Panc1 (cell line): ENCODE data around the gene ACOX3. TPM values are rescaled to one million over a fixed set of nuclear protein-coding genes. Genes with fewer than 3 reads are reported as not detected.

Experiments
- ATAC-seq: fragments of 200-7000 bp; cut with Tn5 transposase; 2 replicates; pipeline ENCODE4 v1.9.1; 2020; ENCODE audit warnings: mild to moderate bottlenecking, moderate library complexity
- BruUV-seq: library from RNA; stranded (reverse); fragments of 400-500 nt; replicated peaks from 2 replicates; lab custom pipeline; 2021; lab: Mats Ljungman, UMichigan
- CTCF ChIA-PET: fragments of 300-600 bp; sonication (Branson Sonifier 250); formaldehyde crosslinking; loops from one replicate; lab custom pipeline; 2022; ENCODE audit warnings: antibody characterized with exemption; lab: Charles Lee
- POLR2A ChIA-PET: fragments of 300-600 bp; sonication (Branson Sonifier 250); formaldehyde crosslinking; loops from one replicate; lab custom pipeline; 2022; ENCODE audit warnings: antibody characterized with exemption; lab: Charles Lee
- DNase-seq: peaks from one replicate; pipeline ENCODE4 v3.0.0-alpha.2; 2010; ENCODE audit warnings: low read depth, low spot score
- H3K27ac ChIP-seq: 2 replicates; pipeline ENCODE4 v1.5.1; 2011; ENCODE audit warnings: mild to moderate bottlenecking, low read length, inconsistent platforms
- H3K27me3 ChIP-seq: fragments of 200-500 bp; sonication (Bioruptor generic); 2 replicates; pipeline ENCODE4 v1.6.0; 2014; ENCODE audit warnings: low read length, inconsistent platforms; ENCODE audit not compliant: control insufficient read depth, insufficient read depth
- H3K36me3 ChIP-seq: fragments of 200-500 bp; sonication (Bioruptor generic); 2 replicates; pipeline ENCODE4 v1.5.1; 2014; ENCODE audit warnings: inconsistent platforms, mild to moderate bottlenecking, low read length, moderate library complexity; ENCODE audit not compliant: control insufficient read depth, insufficient read depth
- H3K4me1 ChIP-seq: 2 replicates; pipeline ENCODE4 v1.5.1; 2011; ENCODE audit warnings: inconsistent platforms, mild to moderate bottlenecking, low read length, moderate library complexity; ENCODE audit not compliant: control insufficient read depth, insufficient read depth
- H3K4me3 ChIP-seq, 2 experiments: 2 replicates each; pipeline ENCODE4 v1.5.1; 2011 to 2012; ENCODE audit warnings: low read depth in 2 of 2, low read length in 2 of 2, mild to moderate bottlenecking in 2 of 2, inconsistent platforms in 1 of 2, moderate library complexity in 1 of 2
- H3K9me3 ChIP-seq: fragments of 200-500 bp; sonication (Bioruptor generic); 2 replicates; pipeline ENCODE4 v1.5.1; 2014; ENCODE audit warnings: low read depth, mild to moderate bottlenecking, inconsistent platforms, low read length, moderate library complexity; ENCODE audit not compliant: control insufficient read depth, insufficient read depth
- CTCF ChIP-seq: fragments of 450-650 bp; IDR thresholded peaks from 2 replicates; pipeline ENCODE4 v1.5.1; 2017; ENCODE audit warnings: mild to moderate bottlenecking
- POLR2AphosphoS5 ChIP-seq: IDR thresholded peaks from 2 replicates; pipeline ENCODE4 v1.6.1; 2012; ENCODE audit warnings: mild to moderate bottlenecking, low read depth, low read length, moderate library complexity
- SIN3A ChIP-seq: IDR thresholded peaks from 2 replicates; pipeline ENCODE4 v1.6.1; 2012; ENCODE audit warnings: low read depth, mild to moderate bottlenecking, low read length, moderate library complexity, borderline replicate concordance; ENCODE audit not compliant: insufficient read depth
- TCF7L2 ChIP-seq: IDR thresholded peaks from 2 replicates; pipeline ENCODE4 v1.6.1; 2011; ENCODE audit warnings: mild to moderate bottlenecking, low read depth, low read length, inconsistent platforms
- in situ Hi-C: cut with HindIII; loops from 2 replicates; pipeline ENCODE4 v1.10.0; 2016; ENCODE audit warnings: low sequenced_read_pairs, low pct_unique_long_range_greater_than_20kb
- intact Hi-C: fragments of 100-400 bp; cut with micrococcal nuclease; formaldehyde crosslinking; loops from one replicate; pipeline ENCODE4 v1.10.0; 2022; ENCODE audit not compliant: unreplicated experiment
- total RNA-seq: library from RNA; stranded (reverse); gene quantifications from one replicate; pipeline ENCODE4 v1.2.1, GENCODE V29; 2021; ENCODE audit not compliant: unreplicated experiment
- TF ChIP-seq, protein P1 (sequence below), 2 experiments: IDR thresholded peaks; 2 replicates each; pipeline ENCODE4 v1.6.1; 2011 to 2012; ENCODE audit warnings: low read depth in 2 of 2, control low read depth in 1 of 2, low read length in 1 of 2, mild to moderate bottlenecking in 1 of 2, moderate library complexity in 1 of 2; ENCODE audit not compliant: insufficient read depth in 1 of 2

ACOX3 gene
- total RNA-seq, 1 experiment from 2014 or later: 15.4 TPM

DNA sequence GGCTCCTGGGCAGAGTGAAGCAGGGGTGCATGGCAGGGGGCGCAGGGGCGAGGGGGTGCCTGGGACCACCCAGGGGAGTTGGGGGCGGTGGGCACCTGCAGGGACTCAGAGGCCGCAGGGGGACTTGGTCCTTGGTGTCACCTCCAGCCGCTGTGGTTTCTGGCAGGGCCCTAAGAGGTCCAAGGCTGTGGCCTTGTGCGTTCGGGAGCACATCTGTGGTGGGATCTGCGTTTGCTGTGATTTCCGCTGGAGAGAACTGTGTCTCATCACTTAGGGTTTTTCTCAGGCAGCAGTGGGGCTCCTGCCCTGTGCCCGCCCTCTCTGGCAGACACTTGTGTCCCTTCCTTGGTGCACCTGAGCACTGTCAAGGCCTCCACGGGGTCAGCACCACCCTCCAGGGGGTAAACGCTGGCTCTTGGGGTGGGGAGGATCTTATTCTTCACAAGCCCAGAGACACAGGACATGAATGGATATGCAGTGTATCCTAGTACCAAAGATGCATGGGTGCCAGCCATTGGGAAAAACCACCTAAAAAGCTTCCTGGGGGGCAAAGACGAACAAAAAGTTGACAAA lies 66.5 kb downstream of the ACOX3 start:
- no TSS peak for BruUV-seq
- intact Hi-C loops: no loop called here
- TF ChIP-seq POLR2AphosphoS5 (no peak), SIN3A (no peak), TCF7L2 (no peak), CTCF (no peak)
- TF ChIP-seq, protein P1, sequence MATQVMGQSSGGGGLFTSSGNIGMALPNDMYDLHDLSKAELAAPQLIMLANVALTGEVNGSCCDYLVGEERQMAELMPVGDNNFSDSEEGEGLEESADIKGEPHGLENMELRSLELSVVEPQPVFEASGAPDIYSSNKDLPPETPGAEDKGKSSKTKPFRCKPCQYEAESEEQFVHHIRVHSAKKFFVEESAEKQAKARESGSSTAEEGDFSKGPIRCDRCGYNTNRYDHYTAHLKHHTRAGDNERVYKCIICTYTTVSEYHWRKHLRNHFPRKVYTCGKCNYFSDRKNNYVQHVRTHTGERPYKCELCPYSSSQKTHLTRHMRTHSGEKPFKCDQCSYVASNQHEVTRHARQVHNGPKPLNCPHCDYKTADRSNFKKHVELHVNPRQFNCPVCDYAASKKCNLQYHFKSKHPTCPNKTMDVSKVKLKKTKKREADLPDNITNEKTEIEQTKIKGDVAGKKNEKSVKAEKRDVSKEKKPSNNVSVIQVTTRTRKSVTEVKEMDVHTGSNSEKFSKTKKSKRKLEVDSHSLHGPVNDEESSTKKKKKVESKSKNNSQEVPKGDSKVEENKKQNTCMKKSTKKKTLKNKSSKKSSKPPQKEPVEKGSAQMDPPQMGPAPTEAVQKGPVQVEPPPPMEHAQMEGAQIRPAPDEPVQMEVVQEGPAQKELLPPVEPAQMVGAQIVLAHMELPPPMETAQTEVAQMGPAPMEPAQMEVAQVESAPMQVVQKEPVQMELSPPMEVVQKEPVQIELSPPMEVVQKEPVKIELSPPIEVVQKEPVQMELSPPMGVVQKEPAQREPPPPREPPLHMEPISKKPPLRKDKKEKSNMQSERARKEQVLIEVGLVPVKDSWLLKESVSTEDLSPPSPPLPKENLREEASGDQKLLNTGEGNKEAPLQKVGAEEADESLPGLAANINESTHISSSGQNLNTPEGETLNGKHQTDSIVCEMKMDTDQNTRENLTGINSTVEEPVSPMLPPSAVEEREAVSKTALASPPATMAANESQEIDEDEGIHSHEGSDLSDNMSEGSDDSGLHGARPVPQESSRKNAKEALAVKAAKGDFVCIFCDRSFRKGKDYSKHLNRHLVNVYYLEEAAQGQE (IDR thresholded peaks at IDR 0.05; ENCODE audit: insufficient read depth in 1 of 2, low read depth in 2 of 2, low read length in 1 of 2): no peak
- no peaks in the 10 kb centered on the region for H3K27me3 ChIP-seq
- no peak overlapping the region for H3K27ac ChIP-seq
- H3K9me3 ChIP-seq: no peaks in the 10 kb centered on the region
- ATAC-seq: no peak
- in situ Hi-C loops: no loop called here
- no peaks in the 10 kb centered on the region for H3K4me1 ChIP-seq
- H3K4me3 ChIP-seq: no peak overlapping the region
- DNase-seq: no peak
- no peaks in the 10 kb centered on the region for H3K36me3 ChIP-seq
- POLR2A ChIA-PET: no interaction called here
- CTCF ChIA-PET: no interaction called here

GRCh38 chr4:8373270-8373972 lies 67.1 kb downstream of the ACOX3 start:
- BruUV-seq: no TSS peak
- Histone ChIP-seq H3K27me3 (no peaks in the 10 kb centered on the region), H3K36me3 (no peaks in the 10 kb centered on the region), H3K9me3 (no peaks in the 10 kb centered on the region), H3K4me3 (no peak overlapping the region), H3K27ac (no peak overlapping the region), H3K4me1 (no peaks in the 10 kb centered on the region)
- ATAC-seq (no peak), DNase-seq (no peak)
- CTCF ChIA-PET: no interaction called here
- in situ Hi-C loops (no loop called here), intact Hi-C loops (no loop called here)
- POLR2A ChIA-PET: no interaction called here
- TF ChIP-seq POLR2AphosphoS5: no peak
- TF ChIP-seq CTCF: no peak
- TF ChIP-seq, protein P1 (IDR thresholded peaks at IDR 0.05; ENCODE audit: insufficient read depth in 1 of 2, low read depth in 2 of 2, low read length in 1 of 2): no peak
- TF ChIP-seq TCF7L2: no peak
- no peak for TF ChIP-seq SIN3A
